ENCODE measurements around the gene SYNGR4.
"Not testable (repeated sequence)": the region's sequence is repeated elsewhere in the genome, so short reads cannot be mapped to it uniquely, and the experiment has no call there.

Gene SYNGR4

GRCh38 chr19:48365602-48366001, 1.4 kb downstream of the SYNGR4 start:
- Mint-ChIP-seq H3K27me3 (no peaks in the 10 kb centered on the region), H3K36me3 (ENCODE audit: insufficient read depth) (peaks cover 8% of the 10 kb centered on the region), H3K4me3 (no peak overlapping the region), H3K9me3 (no peaks in the 10 kb centered on the region), H3K4me1 (peaks cover 21% of the 10 kb centered on the region), H3K27ac (ENCODE audit: low read depth) (no peak overlapping the region)
- ATAC-seq (replicated peaks; ENCODE audit: extremely low read depth, poor library complexity, severe bottlenecking) (no peak), DNase-seq (ENCODE audit: low spot score in 2 of 2) (no peak)

GRCh38 chr19:48367855-48368254, 3.7 kb downstream of the SYNGR4 start:
- peaks cover 3% of the 10 kb centered on the region for H3K27me3 Mint-ChIP-seq
- H3K4me1 Mint-ChIP-seq = peaks cover 17% of the 10 kb centered on the region
- no peaks in the 10 kb centered on the region for H3K9me3 Mint-ChIP-seq
- no peak for DNase-seq (ENCODE audit: low spot score in 2 of 2)
- no peak for ATAC-seq (replicated peaks; ENCODE audit: extremely low read depth, poor library complexity, severe bottlenecking)
- peaks cover 8% of the 10 kb centered on the region for H3K36me3 Mint-ChIP-seq (ENCODE audit: insufficient read depth)
- no peak overlapping the region for H3K4me3 Mint-ChIP-seq
- H3K27ac Mint-ChIP-seq (ENCODE audit: low read depth) = no peak overlapping the region

GRCh38 chr19:48368936-48369335, 4.8 kb downstream of the SYNGR4 start:
- H3K4me3 Mint-ChIP-seq = no peak overlapping the region

GRCh38 chr19:48370955-48371354, 6.8 kb downstream of the SYNGR4 start:
- peaks cover 17% of the 10 kb centered on the region for H3K27me3 Mint-ChIP-seq
- no peak overlapping the region for H3K4me3 Mint-ChIP-seq
- DNase-seq (ENCODE audit: low spot score in 2 of 2) (no peak), ATAC-seq (replicated peaks; ENCODE audit: extremely low read depth, poor library complexity, severe bottlenecking) (no peak)
- peaks cover 1% of the 10 kb centered on the region for H3K36me3 Mint-ChIP-seq (ENCODE audit: insufficient read depth)
- no peaks in the 10 kb centered on the region for H3K4me1 Mint-ChIP-seq
- H3K9me3 Mint-ChIP-seq = no peaks in the 10 kb centered on the region
- H3K27ac Mint-ChIP-seq (ENCODE audit: low read depth) = no peak overlapping the region

More at GRCh38 chr19:48368936-48369335, 4.8 kb downstream of the SYNGR4 start:
- DNase-seq (ENCODE audit: low spot score in 2 of 2) (no peak), ATAC-seq (replicated peaks; ENCODE audit: extremely low read depth, poor library complexity, severe bottlenecking) (no peak)
- Mint-ChIP-seq H3K27me3 (peaks cover 14% of the 10 kb centered on the region), H3K4me1 (peaks cover 6% of the 10 kb centered on the region), H3K9me3 (no peaks in the 10 kb centered on the region), H3K27ac (ENCODE audit: low read depth) (no peak overlapping the region), H3K36me3 (ENCODE audit: insufficient read depth) (peaks cover 5% of the 10 kb centered on the region)

- DNase-seq (ENCODE audit: low spot score in 2 of 2) (no peak), ATAC-seq (replicated peaks; ENCODE audit: extremely low read depth, poor library complexity, severe bottlenecking) (no peak)
- peaks cover 17% of the 10 kb centered on the region for H3K27me3 Mint-ChIP-seq
- peaks cover 1% of the 10 kb centered on the region for H3K36me3 Mint-ChIP-seq (ENCODE audit: insufficient read depth)
- no peaks in the 10 kb centered on the region for H3K9me3 Mint-ChIP-seq
- H3K4me1 Mint-ChIP-seq = no peaks in the 10 kb centered on the region
- H3K27ac Mint-ChIP-seq (ENCODE audit: low read depth) = no peak overlapping the region
- H3K4me3 Mint-ChIP-seq = no peak overlapping the region
Measured at GRCh38 chr19:48371367-48371766, 7.2 kb downstream of the SYNGR4 start.

- not testable (repeated sequence) for H3K27ac Mint-ChIP-seq (ENCODE audit: low read depth); H3K36me3 Mint-ChIP-seq (ENCODE audit: insufficient read depth); H3K9me3 Mint-ChIP-seq; DNase-seq (ENCODE audit: low spot score in 2 of 2); H3K4me1 Mint-ChIP-seq; ATAC-seq (replicated peaks; ENCODE audit: extremely low read depth, poor library complexity, severe bottlenecking); H3K4me3 Mint-ChIP-seq
- H3K27me3 Mint-ChIP-seq = peaks cover 17% of the 10 kb centered on the region
Measured at GRCh38 chr19:48371771-48372170, 7.6 kb downstream of the SYNGR4 start.

- Mint-ChIP-seq H3K27ac (ENCODE audit: low read depth) (no peak overlapping the region), H3K4me1 (no peaks in the 10 kb centered on the region)
- no peak for ATAC-seq (replicated peaks; ENCODE audit: extremely low read depth, poor library complexity, severe bottlenecking)
Measured at GRCh38 chr19:48372904-48373303, 8.7 kb downstream of the SYNGR4 start.

GRCh38 chr19:48373567-48373966, 9.4 kb downstream of the SYNGR4 start:
- Mint-ChIP-seq H3K27ac (ENCODE audit: low read depth) (no peak overlapping the region), H3K9me3 (no peaks in the 10 kb centered on the region), H3K4me3 (no peak overlapping the region), H3K27me3 (peaks cover 17% of the 10 kb centered on the region), H3K4me1 (no peaks in the 10 kb centered on the region), H3K36me3 (ENCODE audit: insufficient read depth) (peaks cover 1% of the 10 kb centered on the region)
- ATAC-seq (replicated peaks; ENCODE audit: extremely low read depth, poor library complexity, severe bottlenecking) = no peak
- DNase-seq (ENCODE audit: low spot score in 2 of 2) = no peak

More at GRCh38 chr19:48372904-48373303, 8.7 kb downstream of the SYNGR4 start:
- peaks cover 3% of the 10 kb centered on the region for H3K36me3 Mint-ChIP-seq (ENCODE audit: insufficient read depth)
- no peak for DNase-seq (ENCODE audit: low spot score in 2 of 2)
- peaks cover 17% of the 10 kb centered on the region for H3K27me3 Mint-ChIP-seq
- H3K9me3 Mint-ChIP-seq = no peaks in the 10 kb centered on the region
- no peak overlapping the region for H3K4me3 Mint-ChIP-seq

GRCh38 chr19:48378194-48378570, 14.0 kb downstream of the SYNGR4 start:
- ATAC-seq (replicated peaks; ENCODE audit: extremely low read depth, poor library complexity, severe bottlenecking) = no peak
- no peak for DNase-seq (ENCODE audit: low spot score in 2 of 2)
- Mint-ChIP-seq H3K4me3 (no peak overlapping the region), H3K9me3 (no peaks in the 10 kb centered on the region), H3K36me3 (ENCODE audit: insufficient read depth) (peaks cover 14% of the 10 kb centered on the region), H3K27ac (ENCODE audit: low read depth) (no peak overlapping the region), H3K4me1 (no peaks in the 10 kb centered on the region), H3K27me3 (peaks cover 10% of the 10 kb centered on the region)

GRCh38 chr19:48379058-48379457, 14.9 kb downstream of the SYNGR4 start:
- no peak overlapping the region for H3K4me3 Mint-ChIP-seq
- DNase-seq (ENCODE audit: low spot score in 2 of 2) = no peak
- ATAC-seq (replicated peaks; ENCODE audit: extremely low read depth, poor library complexity, severe bottlenecking) = no peak
- no peaks in the 10 kb centered on the region for H3K9me3 Mint-ChIP-seq
- peaks cover 2% of the 10 kb centered on the region for H3K4me1 Mint-ChIP-seq
- no peak overlapping the region for H3K27ac Mint-ChIP-seq (ENCODE audit: low read depth)
- peaks cover 15% of the 10 kb centered on the region for H3K36me3 Mint-ChIP-seq (ENCODE audit: insufficient read depth)
- H3K27me3 Mint-ChIP-seq = peaks cover 1% of the 10 kb centered on the region

- ATAC-seq (replicated peaks; ENCODE audit: extremely low read depth, poor library complexity, severe bottlenecking) (no peak), DNase-seq (ENCODE audit: low spot score in 2 of 2) (no peak)
- peaks cover 6% of the 10 kb centered on the region for H3K4me1 Mint-ChIP-seq
- no peak overlapping the region for H3K4me3 Mint-ChIP-seq
- H3K36me3 Mint-ChIP-seq (ENCODE audit: insufficient read depth) = peaks cover 29% of the 10 kb centered on the region
- H3K27me3 Mint-ChIP-seq = no peaks in the 10 kb centered on the region
- H3K27ac Mint-ChIP-seq (ENCODE audit: low read depth) = no peak overlapping the region
- no peaks in the 10 kb centered on the region for H3K9me3 Mint-ChIP-seq
Measured at GRCh38 chr19:48381178-48381950, 17.2 kb downstream of the SYNGR4 start.

- H3K36me3 Mint-ChIP-seq (ENCODE audit: insufficient read depth) = peaks cover 32% of the 10 kb centered on the region
- H3K4me1 Mint-ChIP-seq = peaks cover 6% of the 10 kb centered on the region
- no peaks in the 10 kb centered on the region for H3K27me3 Mint-ChIP-seq
- no peak overlapping the region for H3K4me3 Mint-ChIP-seq
- H3K9me3 Mint-ChIP-seq = no peaks in the 10 kb centered on the region
- H3K27ac Mint-ChIP-seq (ENCODE audit: low read depth) = no peak overlapping the region
- no peak for DNase-seq (ENCODE audit: low spot score in 2 of 2)
- ATAC-seq (replicated peaks; ENCODE audit: extremely low read depth, poor library complexity, severe bottlenecking) = no peak
Measured at GRCh38 chr19:48382286-48382685, 18.1 kb downstream of the SYNGR4 start.

- Mint-ChIP-seq H3K27me3 (no peaks in the 10 kb centered on the region), H3K4me3 (no peak overlapping the region), H3K9me3 (no peaks in the 10 kb centered on the region), H3K36me3 (ENCODE audit: insufficient read depth) (peaks cover 43% of the 10 kb centered on the region), H3K27ac (ENCODE audit: low read depth) (peak overlapping the region; percentile 41), H3K4me1 (peaks cover 11% of the 10 kb centered on the region)
- ATAC-seq (replicated peaks; ENCODE audit: extremely low read depth, poor library complexity, severe bottlenecking) = no peak
- no peak for DNase-seq (ENCODE audit: low spot score in 2 of 2)
Measured at GRCh38 chr19:48385461-48386087, 21.4 kb downstream of the SYNGR4 start.

Measured in central memory CD8-positive, alpha-beta T cell (primary cell).